ENCODE results near the gene MGME1. TPM values are rescaled to one million over a fixed set of nuclear protein-coding genes. Genes with fewer than 3 reads are reported as not detected.

MGME1 gene
- total RNA-seq, 5 donors from 2014 or later (not counting 1 experiment from before 2014, with no cell fraction given): 7.3 to 15.0 (median 12.8) TPM

DNA sequence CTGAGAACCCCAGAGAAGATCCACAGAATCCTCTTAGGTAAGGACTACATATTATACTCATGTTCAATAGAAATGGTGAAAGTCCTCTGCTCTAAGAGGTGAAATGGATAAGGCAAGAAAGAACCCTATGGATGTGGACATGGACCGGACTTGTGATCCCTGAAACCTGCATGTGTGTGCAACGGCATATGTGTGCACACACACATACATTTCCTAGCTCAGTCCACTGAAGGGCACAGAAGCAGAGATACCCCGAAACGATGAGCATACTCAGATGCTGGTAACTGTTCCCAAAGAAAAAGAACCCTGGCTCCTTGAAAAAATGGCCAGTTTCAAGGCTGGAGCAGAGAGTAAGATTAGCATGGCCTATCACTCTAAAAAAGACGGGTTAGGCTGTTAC, 22.8 kb upstream of the MGME1 start:
- Mint-ChIP-seq H3K27ac (no peak overlapping the region), H3K36me3 (peaks cover 73% of the 10 kb centered on the region), H3K4me3 (no peak overlapping the region), H3K27me3 (no peaks in the 10 kb centered on the region), H3K9me3 (no peaks in the 10 kb centered on the region), H3K4me1 (peaks cover 0 to 3% (median 0%) of the 10 kb centered on the region in 3 donors)
- no peaks in the 10 kb centered on the region for H3K4me1 ChIP-seq (ENCODE audit: control insufficient read depth in 1 of 2, extremely low read depth in 1 of 2, insufficient read depth in 2 of 2, low read length in 2 of 2)
- H3K27ac ChIP-seq (ENCODE audit: low read length): no peak overlapping the region
- WGBS (ENCODE audit: insufficient coverage): 83% methylated on average over 2 of the region's 5 CpGs
- no peaks in the 10 kb centered on the region for H3K27me3 ChIP-seq (replicated peaks in 1 of 2; ENCODE audit: control insufficient read depth in 2 of 2, extremely low read depth in 1 of 2, insufficient read depth in 2 of 2, low read length in 1 of 2)
- ATAC-seq (replicated peaks in 1 of 4) (no peak), DNase-seq (no peak)
- ChIA-PET CTCF (no interaction called here), POLR2A (no interaction called here)
- H3K9me3 ChIP-seq: no peaks in the 10 kb centered on the region
- no peak overlapping the region for H3K4me3 ChIP-seq (ENCODE audit: control insufficient read depth in 1 of 2, extremely low read depth in 1 of 2, low read length in 1 of 2)
- peaks cover 7 to 93% of the 10 kb centered on the region in 2 donors for H3K36me3 ChIP-seq (ENCODE audit: control insufficient read depth in 2 of 2, extremely low read depth in 1 of 2, insufficient read depth in 1 of 2, low read length in 1 of 2)

DNA sequence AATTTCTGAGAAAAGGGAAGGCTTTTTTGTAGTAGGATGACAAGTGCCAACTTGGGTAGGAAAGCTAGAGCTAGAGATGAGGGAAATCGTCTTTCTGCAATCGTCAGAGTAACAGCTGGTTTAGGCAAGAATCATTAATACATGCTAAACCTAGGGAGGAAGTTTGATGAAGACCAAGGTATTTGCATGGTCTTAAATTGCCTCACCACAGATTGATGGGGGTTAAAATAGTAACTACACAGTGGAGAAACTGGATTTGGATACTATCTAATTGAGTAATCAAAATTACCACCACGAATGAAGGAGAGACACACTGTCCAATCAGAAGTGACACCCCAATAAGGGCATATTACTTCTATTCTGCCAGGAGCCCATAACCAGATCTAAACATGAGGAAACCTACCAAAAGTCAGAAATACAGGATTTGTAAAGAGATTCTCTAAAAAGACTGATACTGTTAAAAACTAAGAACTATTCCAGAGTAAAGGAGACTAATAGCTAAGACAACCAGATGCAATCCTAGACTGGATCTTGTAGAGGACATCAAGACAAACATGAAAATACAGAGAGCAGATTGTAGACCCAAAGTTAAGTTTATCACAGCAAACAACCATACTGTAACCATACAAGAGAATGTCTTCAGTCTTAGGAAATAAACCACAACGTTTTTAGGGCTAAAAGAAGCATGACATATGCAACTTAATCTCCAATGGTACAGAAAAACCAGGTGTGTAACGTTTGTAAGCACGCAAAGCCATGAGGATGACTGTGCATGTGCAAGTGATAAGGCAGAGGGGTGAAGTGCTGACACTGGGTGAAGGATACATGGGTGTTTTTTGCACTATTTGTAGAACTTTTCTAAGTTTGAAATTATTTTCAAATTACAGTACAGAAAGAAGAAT, 22.0 kb upstream of the MGME1 start:
- DNase-seq (no peak), ATAC-seq (replicated peaks in 1 of 4) (no peak)
- no peaks in the 10 kb centered on the region for H3K4me1 ChIP-seq (ENCODE audit: control insufficient read depth in 1 of 2, extremely low read depth in 1 of 2, insufficient read depth in 2 of 2, low read length in 2 of 2)
- POLR2A ChIA-PET: no interaction called here
- no peaks in the 10 kb centered on the region for H3K9me3 ChIP-seq
- H3K27me3 Mint-ChIP-seq: no peaks in the 10 kb centered on the region
- H3K4me3 Mint-ChIP-seq: no peak overlapping the region
- no peak overlapping the region for H3K4me3 ChIP-seq (ENCODE audit: control insufficient read depth in 1 of 2, extremely low read depth in 1 of 2, low read length in 1 of 2)
- CTCF ChIA-PET: interaction anchor here in 1 of 2 donors (0.8 kb wide), 1 partner anchor 8 kb away, joined by 3 read pairs; no protein-coding TSS in a partner anchor
- H3K36me3 ChIP-seq (ENCODE audit: control insufficient read depth in 2 of 2, extremely low read depth in 1 of 2, insufficient read depth in 1 of 2, low read length in 1 of 2): peaks cover 7 to 96% of the 10 kb centered on the region in 2 donors
- 75% methylated on average over 2 of the region's 6 CpGs for WGBS (ENCODE audit: insufficient coverage)
- no peaks in the 10 kb centered on the region for H3K9me3 Mint-ChIP-seq
- peaks cover 78% of the 10 kb centered on the region for H3K36me3 Mint-ChIP-seq
- H3K27me3 ChIP-seq (replicated peaks in 1 of 2; ENCODE audit: control insufficient read depth in 2 of 2, extremely low read depth in 1 of 2, insufficient read depth in 2 of 2, low read length in 1 of 2): no peaks in the 10 kb centered on the region
- H3K27ac ChIP-seq (ENCODE audit: low read length): no peak overlapping the region
- no peak overlapping the region for H3K27ac Mint-ChIP-seq
- peaks cover 0 to 3% (median 0%) of the 10 kb centered on the region in 3 donors for H3K4me1 Mint-ChIP-seq

DNA sequence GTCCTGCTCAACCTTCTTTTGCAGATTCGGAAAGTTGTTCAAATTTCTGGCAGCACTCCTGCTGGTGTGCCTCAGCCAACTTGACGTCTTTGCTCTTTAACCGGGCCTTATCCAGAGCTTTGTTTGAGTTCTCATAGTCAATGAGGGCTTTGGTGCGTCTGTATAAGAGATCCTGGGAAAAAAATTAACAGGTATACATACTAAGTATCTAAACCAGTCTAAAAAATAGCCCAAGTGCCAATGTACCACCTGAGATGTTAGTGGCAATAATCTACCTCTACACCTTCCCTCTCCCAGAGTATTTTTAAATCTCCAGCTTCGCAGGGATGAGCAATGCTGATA, 21.4 kb upstream of the MGME1 start:
- Mint-ChIP-seq H3K4me1 (peaks cover 0 to 4% (median 0%) of the 10 kb centered on the region in 3 donors), H3K4me3 (no peak overlapping the region), H3K36me3 (peaks cover 79% of the 10 kb centered on the region), H3K27me3 (no peaks in the 10 kb centered on the region), H3K27ac (no peak overlapping the region), H3K9me3 (no peaks in the 10 kb centered on the region)
- DNase-seq (no peak), ATAC-seq (replicated peaks in 1 of 4) (no peak)
- ChIA-PET POLR2A (no interaction called here), CTCF (interaction anchor here (0.5 to 1.2 kb wide), 3 partner anchors 8 to 48 kb away, joined by 3 read pairs; no protein-coding TSS in a partner anchor)
- Histone ChIP-seq H3K4me3 (ENCODE audit: control insufficient read depth in 1 of 2, extremely low read depth in 1 of 2, low read length in 1 of 2) (no peak overlapping the region), H3K27me3 (replicated peaks in 1 of 2; ENCODE audit: control insufficient read depth in 2 of 2, extremely low read depth in 1 of 2, insufficient read depth in 2 of 2, low read length in 1 of 2) (no peaks in the 10 kb centered on the region), H3K27ac (ENCODE audit: low read length) (no peak overlapping the region), H3K9me3 (no peaks in the 10 kb centered on the region), H3K36me3 (ENCODE audit: control insufficient read depth in 2 of 2, extremely low read depth in 1 of 2, insufficient read depth in 1 of 2, low read length in 1 of 2) (peaks cover 7 to 93% of the 10 kb centered on the region in 2 donors), H3K4me1 (ENCODE audit: control insufficient read depth in 1 of 2, extremely low read depth in 1 of 2, insufficient read depth in 2 of 2, low read length in 2 of 2) (no peaks in the 10 kb centered on the region)
- no CpG with 5 or more reads among the region's 5 CpGs for WGBS (ENCODE audit: insufficient coverage)

DNA sequence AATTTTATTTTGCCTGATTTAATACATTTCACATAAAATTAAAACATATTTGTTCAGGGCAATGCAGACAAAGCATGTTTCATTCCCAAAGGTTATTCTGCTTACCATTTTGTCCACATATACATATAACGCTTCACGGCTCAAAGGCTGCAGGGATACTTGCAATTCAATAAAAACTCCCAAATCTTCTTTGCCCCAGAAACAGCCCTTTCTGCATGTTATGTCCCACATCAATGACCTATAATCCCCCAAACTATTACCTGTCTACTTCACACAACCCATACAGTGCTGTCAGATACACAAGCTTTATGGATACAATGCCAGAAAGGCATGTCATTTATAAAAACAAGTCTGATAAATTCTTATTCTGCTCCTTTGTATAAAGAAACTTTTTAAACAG, 20.4 kb upstream of the MGME1 start:
- H3K9me3 ChIP-seq: no peaks in the 10 kb centered on the region
- peaks cover 0 to 7% (median 0%) of the 10 kb centered on the region in 3 donors for H3K4me1 Mint-ChIP-seq
- no peaks in the 10 kb centered on the region for H3K9me3 Mint-ChIP-seq
- H3K27ac ChIP-seq (ENCODE audit: low read length): no peak overlapping the region
- peaks cover 7 to 93% of the 10 kb centered on the region in 2 donors for H3K36me3 ChIP-seq (ENCODE audit: control insufficient read depth in 2 of 2, extremely low read depth in 1 of 2, insufficient read depth in 1 of 2, low read length in 1 of 2)
- no peak overlapping the region for H3K4me3 Mint-ChIP-seq
- ATAC-seq (replicated peaks in 1 of 4) (no peak), DNase-seq (no peak)
- H3K27me3 ChIP-seq (replicated peaks in 1 of 2; ENCODE audit: control insufficient read depth in 2 of 2, extremely low read depth in 1 of 2, insufficient read depth in 2 of 2, low read length in 1 of 2): no peaks in the 10 kb centered on the region
- peaks cover 83% of the 10 kb centered on the region for H3K36me3 Mint-ChIP-seq
- H3K4me3 ChIP-seq (ENCODE audit: control insufficient read depth in 1 of 2, extremely low read depth in 1 of 2, low read length in 1 of 2): no peak overlapping the region
- WGBS (ENCODE audit: insufficient coverage): 100% methylated on average over 2 of the region's 2 CpGs
- H3K27ac Mint-ChIP-seq: no peak overlapping the region
- H3K27me3 Mint-ChIP-seq: no peaks in the 10 kb centered on the region
- POLR2A ChIA-PET: interaction anchor here in 1 of 2 donors (0.6 to 0.7 kb wide), 2 partner anchors 336 to 512 kb away, joined by 3 to 4 read pairs; no protein-coding TSS in a partner anchor
- H3K4me1 ChIP-seq (ENCODE audit: control insufficient read depth in 1 of 2, extremely low read depth in 1 of 2, insufficient read depth in 2 of 2, low read length in 2 of 2): no peaks in the 10 kb centered on the region
- CTCF ChIA-PET: interaction anchor here in 1 of 2 donors (1.0 to 1.2 kb wide), 2 partner anchors 10 to 11 kb away, joined by 3 to 4 read pairs; no protein-coding TSS in a partner anchor

DNA sequence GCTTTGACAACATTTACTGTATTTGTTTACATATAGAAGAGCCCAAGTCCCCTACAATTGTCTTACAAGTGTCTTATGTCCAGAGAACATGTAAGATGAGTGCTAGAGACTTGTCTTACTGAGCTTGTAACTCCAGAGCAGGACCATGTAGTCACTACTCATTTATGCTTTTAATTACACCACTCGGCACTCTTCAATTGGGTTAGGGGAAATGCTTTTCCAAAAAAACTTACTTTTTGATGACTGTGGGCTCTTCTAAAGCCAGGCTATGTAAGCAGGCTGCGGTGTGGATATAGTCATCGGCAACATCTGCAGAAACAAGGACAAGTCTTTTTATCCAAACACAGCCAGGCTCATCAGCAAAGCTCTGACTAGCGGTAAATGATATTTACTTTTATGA, 18.9 kb upstream of the MGME1 start:
- ATAC-seq (replicated peaks in 1 of 4) (no peak), DNase-seq (no peak)
- no peak overlapping the region for H3K27ac Mint-ChIP-seq
- H3K9me3 Mint-ChIP-seq: no peaks in the 10 kb centered on the region
- no peak overlapping the region for H3K4me3 Mint-ChIP-seq
- Histone ChIP-seq H3K4me1 (ENCODE audit: control insufficient read depth in 1 of 2, extremely low read depth in 1 of 2, insufficient read depth in 2 of 2, low read length in 2 of 2) (no peaks in the 10 kb centered on the region), H3K36me3 (ENCODE audit: control insufficient read depth in 2 of 2, extremely low read depth in 1 of 2, insufficient read depth in 1 of 2, low read length in 1 of 2) (peaks cover 11 to 94% of the 10 kb centered on the region in 2 donors), H3K9me3 (no peaks in the 10 kb centered on the region), H3K27me3 (replicated peaks in 1 of 2; ENCODE audit: control insufficient read depth in 2 of 2, extremely low read depth in 1 of 2, insufficient read depth in 2 of 2, low read length in 1 of 2) (no peaks in the 10 kb centered on the region), H3K4me3 (ENCODE audit: control insufficient read depth in 1 of 2, extremely low read depth in 1 of 2, low read length in 1 of 2) (no peak overlapping the region), H3K27ac (ENCODE audit: low read length) (no peak overlapping the region)
- H3K36me3 Mint-ChIP-seq: peaks cover 86% of the 10 kb centered on the region
- WGBS (ENCODE audit: insufficient coverage): no CpG with 5 or more reads among the region's 4 CpGs
- ChIA-PET CTCF (no interaction called here), POLR2A (no interaction called here)
- no peaks in the 10 kb centered on the region for H3K27me3 Mint-ChIP-seq
- H3K4me1 Mint-ChIP-seq: peaks cover 0 to 8% (median 2%) of the 10 kb centered on the region in 3 donors

DNA sequence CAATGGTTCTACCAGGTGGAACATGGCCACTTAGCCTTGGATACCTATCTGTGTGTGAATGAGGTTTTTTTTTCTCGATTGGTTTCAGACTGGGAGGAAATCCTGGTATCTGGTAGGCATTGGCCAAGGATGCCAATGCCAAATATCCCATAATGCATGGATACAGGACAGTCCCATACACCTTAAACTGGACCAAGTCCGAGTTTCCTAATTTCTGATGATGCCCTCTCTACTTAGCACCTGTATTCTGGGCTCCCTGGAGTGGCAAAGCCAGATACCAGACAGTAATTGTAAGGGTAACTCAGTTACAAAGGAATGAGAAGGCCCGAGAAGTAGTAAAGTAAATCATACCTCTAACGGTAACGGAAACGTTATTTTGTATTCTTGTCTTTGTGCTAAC, 18.1 kb upstream of the MGME1 start:
- Mint-ChIP-seq H3K4me1 (peaks cover 2 to 15% (median 8%) of the 10 kb centered on the region in 3 donors), H3K36me3 (peaks cover 90% of the 10 kb centered on the region), H3K27ac (no peak overlapping the region), H3K27me3 (no peaks in the 10 kb centered on the region), H3K4me3 (no peak overlapping the region), H3K9me3 (no peaks in the 10 kb centered on the region)
- Histone ChIP-seq H3K27ac (ENCODE audit: low read length) (no peak overlapping the region), H3K27me3 (replicated peaks in 1 of 2; ENCODE audit: control insufficient read depth in 2 of 2, extremely low read depth in 1 of 2, insufficient read depth in 2 of 2, low read length in 1 of 2) (no peaks in the 10 kb centered on the region), H3K4me1 (ENCODE audit: control insufficient read depth in 1 of 2, extremely low read depth in 1 of 2, insufficient read depth in 2 of 2, low read length in 2 of 2) (no peaks in the 10 kb centered on the region), H3K36me3 (ENCODE audit: control insufficient read depth in 2 of 2, extremely low read depth in 1 of 2, insufficient read depth in 1 of 2, low read length in 1 of 2) (peaks cover 13 to 94% of the 10 kb centered on the region in 2 donors), H3K9me3 (no peaks in the 10 kb centered on the region), H3K4me3 (ENCODE audit: control insufficient read depth in 1 of 2, extremely low read depth in 1 of 2, low read length in 1 of 2) (no peak overlapping the region)
- CTCF ChIA-PET: no interaction called here
- POLR2A ChIA-PET: no interaction called here
- WGBS (ENCODE audit: insufficient coverage): no CpG with 5 or more reads among the region's 6 CpGs
- DNase-seq (no peak), ATAC-seq (replicated peaks in 1 of 4) (no peak)
